Coronary artery (tissue), 2 donors: ENCODE measurements around the gene PRR7.
A peak's percentile ranks its signal among the peaks of the same experiment; 100 is the strongest.

Experiments used
- DNase-seq: peaks from one replicate; pipeline ENCODE4 v3.0.0-alpha.2; 2017; ENCODE audit warnings: low spot score
- H3K27ac ChIP-seq, 2 donors: fragments of 200-600 bp; sonication (generic); one replicate each; pipeline ENCODE4 v1.5.1; 2016 to 2019
- H3K4me3 ChIP-seq: fragments of 200-600 bp; sonication (generic); 2 replicates; pipeline ENCODE4 v1.5.1; 2016; ENCODE audit warnings: mild to moderate bottlenecking, moderate library complexity
- CTCF ChIP-seq: fragments of 200-600 bp; sonication (generic); IDR thresholded peaks from one replicate; pipeline ENCODE4 v1.5.1; 2019; ENCODE audit warnings: antibody characterized with exemption

Gene PRR7

GRCh38 chr5:177491983-177492746 is 45.6 kb downstream of the PRR7 start:
- peak overlapping the region; percentile 91 to 100 for H3K27ac ChIP-seq
- peak overlapping the region; percentile 98 for H3K4me3 ChIP-seq
- no peak for TF ChIP-seq CTCF
- no peak for DNase-seq

- DNase-seq, result no peak
- Histone ChIP-seq H3K4me3 (peak overlapping the region; percentile 98), H3K27ac (peak overlapping the region; percentile 91 to 100)
- no peak for TF ChIP-seq CTCF
These were observed 46.2 kb downstream of the PRR7 start for GRCh38 chr5:177492841-177493240.

GRCh38 chr5:177493795-177494345 is 47.3 kb downstream of the PRR7 start:
- no peak for TF ChIP-seq CTCF
- peak overlapping the region; percentile 98 for H3K4me3 ChIP-seq
- DNase-seq, result no peak
- H3K27ac ChIP-seq, result peak overlapping the region; percentile 91 to 100

GRCh38 chr5:177494346-177495195 is 48.0 kb downstream of the PRR7 start:
- peak; percentile 93 for DNase-seq
- TF ChIP-seq CTCF, result no peak
- H3K27ac ChIP-seq, result peak overlapping the region; percentile 91 to 100
- H3K4me3 ChIP-seq, result peak overlapping the region; percentile 98

GRCh38 chr5:177495243-177496060 is 48.8 kb downstream of the PRR7 start:
- peak; percentile 95 for DNase-seq
- TF ChIP-seq CTCF, result no peak
- Histone ChIP-seq H3K4me3 (peak overlapping the region; percentile 98), H3K27ac (peak overlapping the region; percentile 91 to 100)

- no peak for DNase-seq
- no peak for TF ChIP-seq CTCF
- peak overlapping the region; percentile 91 to 100 for H3K27ac ChIP-seq
- peak overlapping the region; percentile 98 for H3K4me3 ChIP-seq
These were observed 49.6 kb downstream of the PRR7 start for GRCh38 chr5:177496070-177496726.
